Dedifferentiated amniotic fluid mesenchymal stem cell (primary cell): ENCODE data around the gene RNF43.
"Not testable (repeated sequence)": the region's sequence is repeated elsewhere in the genome, so short reads cannot be mapped to it uniquely, and the experiment has no call there.

ENCODE experiments used
- DNase-seq: peaks from one replicate; pipeline ENCODE4 v3.0.0-alpha.2; 2016; ENCODE audit errors: extremely low spot score

Gene RNF43

GRCh38 chr17:58409432-58409831 is 7.9 kb downstream of the RNF43 start:
- DNase-seq: no peak

GRCh38 chr17:58403311-58403710 is 14.0 kb downstream of the RNF43 start:
- DNase-seq: no peak

- DNase-seq: no peak
Measured at GRCh38 chr17:58402679-58403078, 14.7 kb downstream of the RNF43 start.

- no peak for DNase-seq
Measured at GRCh38 chr17:58402047-58402446, 15.3 kb downstream of the RNF43 start.

- DNase-seq: no peak
Measured at GRCh38 chr17:58401287-58401686, 16.0 kb downstream of the RNF43 start.

DNA sequence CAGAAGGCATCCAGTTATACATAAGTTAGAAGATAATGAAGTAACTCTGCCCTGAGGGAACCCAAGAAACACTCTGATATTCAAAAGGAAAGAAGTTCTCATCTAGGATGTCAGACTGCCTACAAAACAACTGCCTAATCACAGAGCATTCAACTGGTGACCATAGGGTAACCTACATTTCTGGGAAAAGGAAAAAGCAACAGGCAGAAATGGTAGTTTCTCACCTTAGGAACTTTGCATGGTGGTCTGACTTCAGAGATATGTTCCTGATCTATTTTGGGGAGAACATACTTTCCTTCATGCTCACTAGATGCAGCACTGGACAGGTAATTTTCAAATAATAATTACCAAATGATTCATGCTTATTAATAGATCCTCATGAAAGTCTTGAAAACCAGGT is 16.5 kb downstream of the RNF43 start:
- no peak for DNase-seq

GRCh38 chr17:58399974-58400373 is 17.4 kb downstream of the RNF43 start:
- DNase-seq: no peak

GRCh38 chr17:58398574-58399266 is 18.6 kb downstream of the RNF43 start:
- DNase-seq: no peak

DNA sequence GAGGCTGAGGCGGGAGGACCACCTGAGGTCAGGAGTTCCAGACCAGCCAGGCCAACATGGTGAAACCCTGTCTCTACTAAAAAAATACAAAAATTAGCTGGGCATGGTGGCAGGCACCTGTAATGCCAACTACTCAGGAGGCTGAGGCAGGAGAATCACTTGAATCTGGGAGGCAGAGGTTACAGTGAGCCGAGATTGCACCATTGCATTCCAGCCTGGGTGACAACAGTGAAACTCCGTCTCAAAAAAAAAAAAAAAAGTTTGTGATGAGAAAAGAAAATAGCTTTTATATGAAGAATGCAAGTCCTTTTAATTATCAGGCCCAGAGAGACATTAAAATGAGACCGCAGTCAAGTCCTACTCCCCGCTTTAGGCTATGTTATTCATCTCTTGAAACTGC is 19.9 kb downstream of the RNF43 start:
- not testable (repeated sequence) for DNase-seq

- no peak for DNase-seq
Measured at GRCh38 chr17:58396173-58396572, 21.2 kb downstream of the RNF43 start.

DNA sequence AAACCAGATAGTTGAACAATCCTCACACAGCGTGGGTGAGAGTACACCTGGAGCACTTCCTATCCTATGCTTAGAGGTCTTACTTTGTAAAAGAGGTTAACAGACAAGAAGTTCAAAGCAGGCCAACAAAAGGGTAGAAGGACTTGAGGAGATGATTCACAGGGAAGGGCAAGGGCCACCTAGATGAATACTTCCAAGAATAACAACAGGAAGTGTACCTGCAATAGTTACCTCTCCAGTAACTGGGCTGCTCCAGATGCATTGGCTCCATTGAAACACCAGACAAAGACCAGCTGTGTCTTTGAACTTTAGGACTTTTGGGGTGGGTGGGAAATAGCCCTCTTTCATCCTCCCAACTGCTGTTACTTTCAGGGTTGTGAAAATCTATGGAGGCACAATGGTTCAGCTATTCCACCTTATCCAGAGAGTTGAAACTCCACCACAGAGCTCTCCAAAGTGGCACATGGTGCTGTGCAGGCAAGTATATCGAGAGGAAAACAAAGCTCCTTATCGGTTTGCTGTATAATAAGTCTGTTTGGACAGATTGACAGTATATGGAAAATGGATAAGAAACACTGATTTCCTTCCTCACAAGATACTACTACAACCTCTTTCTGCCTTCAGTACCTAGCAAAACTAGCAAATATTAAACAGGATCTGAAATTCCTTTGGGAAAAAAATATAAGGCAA is 22.7 kb downstream of the RNF43 start:
- no peak for DNase-seq

- DNase-seq: no peak
Measured at GRCh38 chr17:58391302-58391984, 25.9 kb downstream of the RNF43 start.

DNA sequence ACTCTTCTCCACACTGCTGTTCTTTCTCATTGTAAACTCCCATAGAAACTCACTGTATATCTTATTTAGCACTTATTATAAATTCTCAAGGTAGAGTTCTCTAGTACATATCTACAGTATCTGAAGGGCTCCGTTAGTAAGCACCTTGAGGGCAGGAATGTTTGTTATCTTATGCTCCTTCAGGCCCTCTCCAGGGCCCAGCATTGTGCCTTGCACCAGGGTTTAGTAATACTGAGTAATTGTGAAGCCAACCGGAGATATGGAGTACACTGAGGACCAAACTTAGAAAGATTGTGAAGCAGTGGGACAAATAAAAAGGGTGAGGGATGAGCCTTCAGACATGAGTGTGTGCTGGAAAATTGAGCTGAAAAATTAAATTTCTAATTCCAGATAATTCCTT is 26.4 kb downstream of the RNF43 start:
- DNase-seq: no peak

DNA sequence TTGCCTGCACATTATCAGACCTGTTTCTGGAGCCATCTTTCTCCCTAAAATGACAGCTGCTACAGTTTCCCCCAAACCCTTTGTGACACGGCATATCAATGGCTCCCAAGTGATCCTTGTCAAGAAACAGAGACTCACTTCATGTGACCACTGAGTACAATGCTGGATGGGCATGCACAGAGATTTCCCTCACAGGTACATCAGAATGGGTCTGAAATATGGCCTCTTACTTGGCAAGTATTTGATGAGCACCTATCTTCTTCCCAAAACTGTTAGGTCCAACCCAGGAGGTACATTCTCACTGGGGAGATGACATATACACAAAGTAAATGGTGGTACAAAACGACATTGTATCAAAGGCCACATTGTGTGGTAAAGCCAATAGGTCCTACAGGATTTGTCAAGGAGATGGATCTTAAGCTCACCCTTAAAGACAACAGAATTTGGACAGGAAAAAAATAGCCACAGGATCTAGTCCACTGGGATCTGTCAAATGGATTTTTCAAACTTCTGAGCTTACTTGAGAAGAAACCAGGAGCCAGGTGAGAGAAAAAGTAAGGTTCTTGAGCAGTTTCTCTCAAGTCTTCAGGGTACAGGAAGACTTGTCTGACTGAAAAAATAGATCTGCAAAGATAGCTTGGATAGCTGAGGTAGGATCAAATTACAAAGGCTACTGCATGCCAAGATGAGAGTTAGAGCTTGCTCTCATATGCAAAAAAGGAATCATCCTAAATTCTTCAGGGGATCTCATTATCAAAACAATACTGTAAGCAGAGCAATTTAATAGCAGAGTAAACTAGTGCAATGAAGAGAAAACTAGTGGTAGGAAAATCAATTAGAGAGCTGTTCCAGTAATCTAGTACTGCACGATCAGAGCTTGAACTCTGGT is 28.8 kb downstream of the RNF43 start:
- DNase-seq: no peak

- DNase-seq: no peak
Measured at GRCh38 chr17:58387834-58388233, 29.5 kb downstream of the RNF43 start.

DNA sequence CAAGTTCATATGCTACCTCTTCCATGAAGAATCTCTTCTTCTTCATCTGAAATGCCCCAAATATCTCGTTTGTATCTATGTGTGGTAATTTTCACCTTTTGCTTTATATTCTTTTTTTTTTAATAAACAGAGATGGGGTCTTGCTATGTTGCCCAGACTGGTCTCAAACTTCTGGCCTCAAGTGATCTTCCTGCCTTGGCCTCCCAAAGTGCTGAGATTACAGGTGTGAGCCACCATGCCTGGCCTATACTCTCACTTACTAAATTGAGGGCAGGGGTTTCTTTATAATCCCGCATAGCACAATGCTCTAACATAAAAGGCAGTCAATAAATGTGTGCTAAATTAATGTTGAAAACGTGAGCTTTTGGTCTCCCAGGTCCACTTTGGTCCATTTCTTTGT is 30.6 kb downstream of the RNF43 start:
- DNase-seq: no peak

- DNase-seq: no peak
Measured at GRCh38 chr17:58385359-58385899, 31.9 kb downstream of the RNF43 start.

DNA sequence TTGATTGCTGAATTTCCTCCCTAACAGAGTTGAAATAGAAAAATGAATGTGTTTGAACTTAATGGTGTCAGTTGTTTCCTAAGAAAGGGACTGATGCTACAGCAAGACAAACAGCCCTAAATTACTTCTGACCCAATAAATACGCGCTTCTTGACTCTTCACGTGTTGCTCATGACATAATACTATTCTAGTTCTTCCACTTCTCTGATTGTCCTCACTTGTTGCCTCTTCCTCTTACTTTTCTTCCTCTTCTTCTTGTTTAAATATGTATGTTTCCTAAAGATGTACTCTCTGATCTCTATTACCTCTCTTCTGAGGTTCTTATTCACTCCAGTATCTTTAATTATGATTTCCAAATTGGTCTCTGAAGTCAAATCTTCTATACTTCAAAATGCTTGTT is 32.4 kb downstream of the RNF43 start:
- no peak for DNase-seq

DNA sequence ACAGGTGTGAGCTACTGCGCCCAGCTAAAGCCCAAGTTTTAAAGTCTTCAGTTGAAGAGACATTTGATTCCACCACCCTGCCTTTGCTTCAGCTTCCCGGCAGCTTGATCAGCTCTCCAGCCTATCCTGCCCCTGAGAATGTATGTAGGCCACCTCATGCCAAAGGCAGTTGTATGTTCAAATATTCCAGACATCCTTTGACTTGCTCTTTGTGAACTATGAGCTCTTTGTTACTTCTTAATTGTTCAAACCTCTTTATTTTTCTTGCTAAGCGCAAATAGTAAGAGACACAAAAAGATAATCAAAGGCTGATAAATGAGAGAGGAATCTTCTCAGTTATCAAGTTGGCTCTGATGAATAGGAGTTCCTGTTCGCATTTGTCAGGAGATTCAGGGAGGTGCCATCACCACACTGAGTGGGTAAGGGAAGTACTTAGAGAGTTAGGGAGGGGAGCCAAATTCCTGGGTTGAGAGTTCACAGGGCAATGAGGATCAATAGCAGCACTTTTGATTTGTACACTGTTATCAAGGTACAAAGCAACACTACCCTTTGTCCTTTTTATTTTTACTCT is 33.4 kb downstream of the RNF43 start:
- DNase-seq: no peak

DNA sequence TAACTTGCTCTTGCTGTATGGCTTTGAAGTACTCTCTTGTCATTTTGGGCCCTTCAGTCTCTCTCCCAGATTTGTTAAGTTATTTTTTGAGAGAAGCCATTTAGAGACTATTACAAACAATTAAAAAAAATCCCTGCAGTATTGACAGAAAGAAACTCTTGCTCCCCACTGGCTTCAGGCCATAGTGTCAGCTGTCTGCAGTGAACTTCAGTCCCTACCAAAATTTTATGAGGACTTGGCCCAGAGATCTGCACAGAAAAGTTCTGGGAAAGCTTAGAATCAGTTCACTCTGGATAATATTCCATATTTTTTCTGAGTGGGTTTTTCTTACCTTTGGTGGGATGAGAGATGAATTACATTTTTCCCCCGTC is 34.5 kb downstream of the RNF43 start:
- no peak for DNase-seq

GRCh38 chr17:58382108-58382871 is 35.0 kb downstream of the RNF43 start:
- no peak for DNase-seq
